22Rv1 (cell line): ENCODE data around the gene SLC28A3.

Experiments used
- ZFX ChIP-seq: fragments of 450-650 bp; IDR thresholded peaks from 2 replicates; pipeline ENCODE4 v1.6.1; 2017; ENCODE audit warnings: antibody characterized with exemption, borderline replicate concordance
- TF ChIP-seq, protein P1 (sequence below): fragments of 450-650 bp; IDR thresholded peaks from 2 replicates; pipeline ENCODE4 v1.5.1; 2017; ENCODE audit warnings: mild to moderate bottlenecking

GRCh38 chr9:84305497-84306131 lies 34.9 kb downstream of the SLC28A3 start:
- TF ChIP-seq, protein P1, sequence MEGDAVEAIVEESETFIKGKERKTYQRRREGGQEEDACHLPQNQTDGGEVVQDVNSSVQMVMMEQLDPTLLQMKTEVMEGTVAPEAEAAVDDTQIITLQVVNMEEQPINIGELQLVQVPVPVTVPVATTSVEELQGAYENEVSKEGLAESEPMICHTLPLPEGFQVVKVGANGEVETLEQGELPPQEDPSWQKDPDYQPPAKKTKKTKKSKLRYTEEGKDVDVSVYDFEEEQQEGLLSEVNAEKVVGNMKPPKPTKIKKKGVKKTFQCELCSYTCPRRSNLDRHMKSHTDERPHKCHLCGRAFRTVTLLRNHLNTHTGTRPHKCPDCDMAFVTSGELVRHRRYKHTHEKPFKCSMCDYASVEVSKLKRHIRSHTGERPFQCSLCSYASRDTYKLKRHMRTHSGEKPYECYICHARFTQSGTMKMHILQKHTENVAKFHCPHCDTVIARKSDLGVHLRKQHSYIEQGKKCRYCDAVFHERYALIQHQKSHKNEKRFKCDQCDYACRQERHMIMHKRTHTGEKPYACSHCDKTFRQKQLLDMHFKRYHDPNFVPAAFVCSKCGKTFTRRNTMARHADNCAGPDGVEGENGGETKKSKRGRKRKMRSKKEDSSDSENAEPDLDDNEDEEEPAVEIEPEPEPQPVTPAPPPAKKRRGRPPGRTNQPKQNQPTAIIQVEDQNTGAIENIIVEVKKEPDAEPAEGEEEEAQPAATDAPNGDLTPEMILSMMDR, result no peak
- no peak for TF ChIP-seq ZFX
